ENCODE data around the gene HMCN2.

- TF ChIP-seq POLR2AphosphoS5 (IDR thresholded peaks at IDR 0.05) (no peak), CTCF (IDR thresholded peaks at IDR 0.05) (no peak), EP300 (IDR thresholded peaks at IDR 0.05) (no peak), POLR2A (IDR thresholded peaks at IDR 0.05) (no peak)
These were observed 81.5 kb downstream of the HMCN2 start for GRCh38 chr9:130347036-130347435.

Measured in upper lobe of left lung (tissue), 4 donors.